Parathyroid adenoma (tissue), 2 donors: Measurements from ENCODE around the gene MAN1A2.

Experiments used
- H2AFZ ChIP-seq: fragments of 300-600 bp; sonication (generic); one replicate; pipeline ENCODE4 v1.7.0; 2017; ENCODE audit warnings: antibody characterized with exemption, mild to moderate bottlenecking
- H3K27ac ChIP-seq: fragments of 300-600 bp; sonication (generic); one replicate; pipeline ENCODE4 v1.7.0; 2017
- H3K27me3 ChIP-seq: fragments of 300-600 bp; sonication (generic); one replicate; pipeline ENCODE4 v1.7.0; 2017; ENCODE audit warnings: low read length; ENCODE audit not compliant: control insufficient read depth, insufficient read depth
- H3K36me3 ChIP-seq: fragments of 300-600 bp; sonication (generic); one replicate; pipeline ENCODE4 v1.7.0; 2017; ENCODE audit warnings: low read length; ENCODE audit not compliant: control insufficient read depth, insufficient read depth
- H3K4me1 ChIP-seq: fragments of 300-600 bp; sonication (generic); one replicate; pipeline ENCODE4 v1.7.0; 2017; ENCODE audit warnings: control low read depth
- H3K4me2 ChIP-seq: fragments of 300-600 bp; sonication (generic); one replicate; pipeline ENCODE4 v1.7.0; 2017; ENCODE audit warnings: low read length
- H3K4me3 ChIP-seq: fragments of 300-600 bp; sonication (generic); one replicate; pipeline ENCODE4 v1.7.0; 2017; ENCODE audit warnings: low read depth, low read length
- H3K79me2 ChIP-seq: fragments of 300-600 bp; sonication (generic); one replicate; pipeline ENCODE4 v1.7.0; 2017; ENCODE audit warnings: control low read depth
- H3K9ac ChIP-seq: fragments of 300-600 bp; sonication (generic); one replicate; pipeline ENCODE4 v1.7.0; 2017; ENCODE audit warnings: mild to moderate bottlenecking
- H3K9me3 ChIP-seq: fragments of 300-600 bp; sonication (generic); one replicate; pipeline ENCODE4 v1.7.0; 2017; ENCODE audit warnings: low read length; ENCODE audit not compliant: control insufficient read depth
- TF ChIP-seq, protein P1 (sequence below): fragments of 300-600 bp; sonication (generic); IDR thresholded peaks from one replicate; pipeline ENCODE4 v1.7.0; 2017; ENCODE audit warnings: antibody characterized with exemption, mild to moderate bottlenecking
- donor health status: primary hyperparathyroidism.

The MAN1A2 gene

DNA sequence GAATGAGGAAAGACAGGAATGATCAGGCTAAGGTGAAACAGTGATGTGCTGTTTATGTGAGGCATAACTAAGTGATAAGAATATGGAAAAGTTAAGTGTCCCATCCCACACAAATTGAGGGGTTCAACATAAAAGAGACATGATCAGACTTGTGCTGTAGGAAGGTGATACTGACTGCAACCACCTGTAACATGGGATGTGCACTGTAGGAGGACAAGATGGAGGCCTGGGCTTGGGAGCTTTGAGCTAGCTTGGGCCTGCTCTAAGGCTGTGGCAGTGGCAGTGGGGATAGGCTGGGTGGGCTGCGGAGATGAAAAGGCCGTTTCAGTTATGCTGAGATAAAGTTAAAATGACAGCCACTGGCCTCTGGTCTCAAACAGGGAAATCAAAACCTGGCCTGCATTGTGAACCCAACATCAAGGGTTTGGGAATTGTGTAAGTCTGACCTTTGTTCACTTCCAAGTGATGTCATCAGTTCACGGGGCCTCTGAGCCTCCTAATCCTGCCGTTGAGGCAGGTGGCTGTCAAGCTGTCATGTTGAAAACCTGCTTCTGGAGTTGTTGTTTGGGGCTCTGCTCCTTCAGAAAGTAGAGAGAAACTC is 177.4 kb downstream of the MAN1A2 start:
- no peaks in the 10 kb centered on the region for H3K27me3 ChIP-seq
- H3K79me2 ChIP-seq: no peaks in the 10 kb centered on the region
- H3K9me3 ChIP-seq: no peaks in the 10 kb centered on the region
- H3K4me1 ChIP-seq: peaks cover 14% of the 10 kb centered on the region
- no peak overlapping the region for H2AFZ ChIP-seq
- H3K4me2 ChIP-seq: no peak overlapping the region
- H3K36me3 ChIP-seq: no peaks in the 10 kb centered on the region
- H3K27ac ChIP-seq: no peak overlapping the region
- TF ChIP-seq, protein P1, sequence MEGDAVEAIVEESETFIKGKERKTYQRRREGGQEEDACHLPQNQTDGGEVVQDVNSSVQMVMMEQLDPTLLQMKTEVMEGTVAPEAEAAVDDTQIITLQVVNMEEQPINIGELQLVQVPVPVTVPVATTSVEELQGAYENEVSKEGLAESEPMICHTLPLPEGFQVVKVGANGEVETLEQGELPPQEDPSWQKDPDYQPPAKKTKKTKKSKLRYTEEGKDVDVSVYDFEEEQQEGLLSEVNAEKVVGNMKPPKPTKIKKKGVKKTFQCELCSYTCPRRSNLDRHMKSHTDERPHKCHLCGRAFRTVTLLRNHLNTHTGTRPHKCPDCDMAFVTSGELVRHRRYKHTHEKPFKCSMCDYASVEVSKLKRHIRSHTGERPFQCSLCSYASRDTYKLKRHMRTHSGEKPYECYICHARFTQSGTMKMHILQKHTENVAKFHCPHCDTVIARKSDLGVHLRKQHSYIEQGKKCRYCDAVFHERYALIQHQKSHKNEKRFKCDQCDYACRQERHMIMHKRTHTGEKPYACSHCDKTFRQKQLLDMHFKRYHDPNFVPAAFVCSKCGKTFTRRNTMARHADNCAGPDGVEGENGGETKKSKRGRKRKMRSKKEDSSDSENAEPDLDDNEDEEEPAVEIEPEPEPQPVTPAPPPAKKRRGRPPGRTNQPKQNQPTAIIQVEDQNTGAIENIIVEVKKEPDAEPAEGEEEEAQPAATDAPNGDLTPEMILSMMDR: no peak
- no peak overlapping the region for H3K9ac ChIP-seq
- no peak overlapping the region for H3K4me3 ChIP-seq

DNA sequence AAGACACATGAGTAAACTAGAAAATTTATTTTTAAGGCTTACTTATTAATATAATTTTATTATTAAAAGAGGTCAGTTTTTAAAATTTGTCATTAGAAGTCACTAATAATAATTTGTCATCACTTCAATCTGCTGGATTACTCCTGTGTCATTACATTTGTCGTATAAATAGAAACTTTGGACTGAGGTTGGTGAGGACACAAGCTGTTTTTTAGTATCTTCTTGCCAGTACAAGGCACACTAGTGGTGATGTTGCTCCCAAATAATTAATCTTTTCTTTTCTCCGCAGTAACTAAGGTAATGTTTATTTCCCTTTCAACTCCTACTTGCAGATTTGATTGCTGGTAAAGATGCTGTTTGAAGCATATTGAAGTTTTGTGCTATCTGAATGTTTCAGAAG is 179.2 kb downstream of the MAN1A2 start:
- no peak overlapping the region for H3K27ac ChIP-seq
- H3K79me2 ChIP-seq: no peaks in the 10 kb centered on the region
- H2AFZ ChIP-seq: no peak overlapping the region
- TF ChIP-seq, protein P1: no peak
- H3K4me2 ChIP-seq: no peak overlapping the region
- no peak overlapping the region for H3K4me3 ChIP-seq
- H3K36me3 ChIP-seq: no peaks in the 10 kb centered on the region
- peaks cover 5% of the 10 kb centered on the region for H3K4me1 ChIP-seq
- H3K9ac ChIP-seq: no peak overlapping the region
- no peaks in the 10 kb centered on the region for H3K9me3 ChIP-seq
- H3K27me3 ChIP-seq: no peaks in the 10 kb centered on the region

DNA sequence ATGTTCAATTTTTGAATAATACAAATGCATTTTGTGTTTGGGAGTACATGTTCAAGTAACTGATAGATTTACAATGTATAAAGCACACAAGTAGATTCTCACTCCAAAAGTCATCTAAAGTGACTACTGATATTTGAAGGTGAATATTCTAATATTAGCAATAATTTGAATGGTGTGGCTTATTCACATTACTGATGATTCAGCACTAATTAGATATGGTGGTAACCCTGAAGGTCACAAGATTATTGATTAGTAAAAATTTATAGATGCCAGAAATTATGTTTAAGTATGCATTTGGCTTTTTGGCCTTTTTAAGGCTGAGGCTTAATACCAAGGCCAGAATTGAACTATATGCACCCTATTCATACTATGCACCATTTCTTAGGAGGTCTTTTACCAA is 186.2 kb downstream of the MAN1A2 start:
- Histone ChIP-seq H3K36me3 (no peaks in the 10 kb centered on the region), H3K9ac (no peak overlapping the region)

DNA sequence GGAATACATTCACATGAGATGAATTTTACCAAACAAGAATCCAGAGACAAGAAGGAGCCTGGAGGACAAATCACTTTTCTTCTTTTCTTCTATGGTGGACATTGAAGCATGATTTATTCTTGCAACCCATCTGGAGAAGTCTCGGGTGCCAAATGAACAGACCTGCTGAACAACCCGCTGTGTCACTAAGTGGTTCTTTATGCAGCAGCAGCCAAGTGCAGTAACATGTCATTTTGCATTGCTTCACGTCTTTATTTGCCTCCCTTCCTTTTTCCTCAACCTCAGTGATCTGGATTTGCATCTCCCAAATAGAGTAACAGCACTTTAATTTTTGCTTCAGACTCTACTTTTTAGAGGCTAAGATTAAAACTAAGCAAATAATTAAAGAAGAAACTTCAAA is 188.6 kb downstream of the MAN1A2 start:
- peaks cover 3% of the 10 kb centered on the region for H3K4me1 ChIP-seq
- TF ChIP-seq, protein P1: no peak
- no peak overlapping the region for H3K4me2 ChIP-seq
- no peaks in the 10 kb centered on the region for H3K36me3 ChIP-seq
- no peaks in the 10 kb centered on the region for H3K79me2 ChIP-seq
- H3K27ac ChIP-seq: no peak overlapping the region
- H2AFZ ChIP-seq: no peak overlapping the region
- no peak overlapping the region for H3K9ac ChIP-seq
- no peaks in the 10 kb centered on the region for H3K9me3 ChIP-seq
- H3K4me3 ChIP-seq: no peak overlapping the region
- no peaks in the 10 kb centered on the region for H3K27me3 ChIP-seq

More for the DNA sequence above, 186.2 kb downstream of the MAN1A2 start:
- TF ChIP-seq, protein P1: no peak
- Histone ChIP-seq H3K4me2 (no peak overlapping the region), H3K79me2 (no peaks in the 10 kb centered on the region), H3K9me3 (no peaks in the 10 kb centered on the region), H2AFZ (no peak overlapping the region), H3K4me1 (no peaks in the 10 kb centered on the region), H3K4me3 (no peak overlapping the region), H3K27me3 (no peaks in the 10 kb centered on the region), H3K27ac (no peak overlapping the region)

DNA sequence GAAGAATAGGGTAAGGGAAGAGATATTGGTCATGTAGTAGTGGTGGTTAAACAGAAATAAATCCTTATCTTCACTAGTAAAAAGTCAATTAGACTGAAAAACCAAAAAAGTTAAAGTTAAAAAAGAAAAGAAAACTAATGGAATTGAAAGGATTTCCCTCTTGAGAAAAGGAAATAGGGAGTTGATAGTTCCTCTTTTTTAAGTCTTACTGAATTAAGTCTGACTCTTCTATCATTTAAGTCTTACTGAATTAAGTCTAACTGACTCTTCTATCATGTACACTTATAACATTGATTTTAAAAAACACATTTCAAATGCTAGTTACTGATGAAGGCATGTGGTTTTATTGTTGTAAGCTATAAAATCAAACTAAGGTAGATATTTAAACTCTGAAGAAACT is 189.1 kb downstream of the MAN1A2 start:
- Histone ChIP-seq H3K9ac (no peak overlapping the region), H3K9me3 (no peaks in the 10 kb centered on the region), H3K4me3 (no peak overlapping the region), H3K36me3 (no peaks in the 10 kb centered on the region), H3K27ac (no peak overlapping the region), H3K79me2 (no peaks in the 10 kb centered on the region), H3K4me2 (no peak overlapping the region), H3K4me1 (peaks cover 4% of the 10 kb centered on the region), H3K27me3 (no peaks in the 10 kb centered on the region), H2AFZ (no peak overlapping the region)
- TF ChIP-seq, protein P1: no peak
